Neuronal stem cell (in vitro differentiated cells): ENCODE data around the gene ELFN1.
A peak's percentile ranks its signal among the peaks of the same experiment; 100 is the strongest.

Experiments used
- DNase-seq: peaks from one replicate; pipeline ENCODE4 v3.0.0-alpha.2; 2013; ENCODE audit warnings: low spot score
- H2AFZ ChIP-seq: one replicate; pipeline ENCODE4 v1.6.1; 2013; ENCODE audit warnings: mild to moderate bottlenecking, low read length, inconsistent platforms
- H2AK5ac ChIP-seq: 2 replicates; pipeline ENCODE4 v1.6.1; 2013; ENCODE audit warnings: low read depth, mild to moderate bottlenecking, inconsistent platforms, low read length, moderate library complexity, mixed read lengths
- H2BK120ac ChIP-seq: 2 replicates; pipeline ENCODE4 v1.6.1; 2013; ENCODE audit warnings: low read depth, mild to moderate bottlenecking, inconsistent platforms, low read length, moderate library complexity, mixed read lengths
- H2BK12ac ChIP-seq: one replicate; pipeline ENCODE4 v1.6.1; 2013; ENCODE audit warnings: low read length, inconsistent platforms
- H2BK15ac ChIP-seq: 2 replicates; pipeline ENCODE4 v1.6.1; 2013; ENCODE audit warnings: mild to moderate bottlenecking, low read length, inconsistent platforms, mixed read lengths
- H2BK5ac ChIP-seq: one replicate; pipeline ENCODE4 v1.6.1; 2013; ENCODE audit warnings: inconsistent platforms, mild to moderate bottlenecking, low read length, moderate library complexity
- H3K14ac ChIP-seq: one replicate; pipeline ENCODE4 v1.6.1; 2013; ENCODE audit warnings: low read length, inconsistent platforms
- H3K18ac ChIP-seq: 2 replicates; pipeline ENCODE4 v1.6.1; 2013; ENCODE audit warnings: low read length, inconsistent platforms
- H3K23ac ChIP-seq: 2 replicates; pipeline ENCODE4 v1.6.1; 2013; ENCODE audit warnings: low read depth, mild to moderate bottlenecking, mixed read lengths, low read length, inconsistent platforms; ENCODE audit not compliant: poor library complexity
- H3K27ac ChIP-seq: replicated peaks from 3 replicates; pipeline ENCODE4 v1.5.1; 2013; ENCODE audit warnings: low read length, inconsistent platforms
- H3K27me3 ChIP-seq, 3 experiments: 2 replicates each; pipeline ENCODE4 v1.6.1; 2013; ENCODE audit warnings: low read length in 3 of 3, mild to moderate bottlenecking in 2 of 3, inconsistent platforms in 1 of 3, low read depth in 1 of 3, mixed read lengths in 1 of 3, moderate library complexity in 1 of 3; ENCODE audit not compliant: control insufficient read depth in 3 of 3, insufficient read depth in 3 of 3
- H3K36me3 ChIP-seq, 2 donors: replicated peaks in 1 of 2; 2 replicates each; pipeline ENCODE4 v1.6.1; 2013; ENCODE audit warnings: low read length in 2 of 2; ENCODE audit not compliant: control insufficient read depth in 2 of 2, insufficient read depth in 2 of 2
- H3K4ac ChIP-seq: 2 replicates; pipeline ENCODE4 v1.6.1; 2013; ENCODE audit warnings: inconsistent platforms, mild to moderate bottlenecking, low read length, moderate library complexity
- H3K4me1 ChIP-seq, 2 donors: 1 replicate in 1 of 2; 2 replicates in 1 of 2; pipeline ENCODE4 v1.6.1; 2013; ENCODE audit warnings: low read length in 2 of 2, low read depth in 1 of 2; ENCODE audit not compliant: control insufficient read depth in 2 of 2, insufficient read depth in 1 of 2
- H3K4me2 ChIP-seq: one replicate; pipeline ENCODE4 v1.6.1; 2013; ENCODE audit warnings: mild to moderate bottlenecking, low read length, inconsistent platforms; ENCODE audit not compliant: insufficient read depth, poor library complexity, severe bottlenecking
- H3K4me3 ChIP-seq, 2 donors: 2 replicates each; pipeline ENCODE4 v1.5.1; 2013; ENCODE audit warnings: low read length in 2 of 2, mild to moderate bottlenecking in 2 of 2, inconsistent platforms in 1 of 2, moderate library complexity in 1 of 2
- H3K79me1 ChIP-seq: one replicate; pipeline ENCODE4 v1.6.1; 2013; ENCODE audit warnings: low read depth, mild to moderate bottlenecking, inconsistent platforms, low read length, moderate library complexity
- H3K9ac ChIP-seq: one replicate; pipeline ENCODE4 v1.6.1; 2013; ENCODE audit warnings: mild to moderate bottlenecking, low read depth, low read length, inconsistent platforms; ENCODE audit not compliant: poor library complexity
- H3K9me3 ChIP-seq, 2 donors: replicated peaks in 1 of 2; 2 replicates each; pipeline versions ENCODE3 to v1.6.1; 2013; ENCODE audit warnings: low read length in 2 of 2, mild to moderate bottlenecking in 2 of 2, inconsistent platforms in 1 of 2, low read depth in 1 of 2, mixed read lengths in 1 of 2, moderate library complexity in 1 of 2; ENCODE audit not compliant: control insufficient read depth in 2 of 2, insufficient read depth in 1 of 2
- H4K8ac ChIP-seq: one replicate; pipeline ENCODE4 v1.6.1; 2013; ENCODE audit warnings: low read depth, mild to moderate bottlenecking, inconsistent platforms, low read length, moderate library complexity
- H4K91ac ChIP-seq: one replicate; pipeline ENCODE4 v1.6.1; 2013; ENCODE audit warnings: low read length, low read depth, mild to moderate bottlenecking, inconsistent platforms; ENCODE audit not compliant: poor library complexity
- WGBS, 2 donors: extraction: QIAGEN DNeasy Blood & Tissue Kit; methylation state at CpG; one replicate each; pipeline ENCODE4 v1.1.7; 2013; ENCODE audit warnings: missing lambda C conversion rate in 2 of 2, mixed read lengths in 1 of 2; ENCODE audit not compliant: insufficient read length in 2 of 2, insufficient replicate concordance in 1 of 2; ENCODE audit errors: extremely low coverage in 2 of 2; 5-methylcytosine and 5-hydroxymethylcytosine counted together

Gene ELFN1

GRCh38 chr7:1758028-1758858 lies 88.2 kb downstream of the ELFN1 start:
- no peak overlapping the region for H2AFZ ChIP-seq
- no CpG with 5 or more reads among the region's 15 CpGs for WGBS, 2 donors
- H3K4me1 ChIP-seq: peaks cover 0 to 2% of the 10 kb centered on the region in 2 donors
- H3K9ac ChIP-seq: peak overlapping the region; percentile 34
- H2BK12ac ChIP-seq: peak overlapping the region; percentile 94
- H3K14ac ChIP-seq: peak overlapping the region; percentile 73
- peak overlapping the region; percentile 88 for H4K91ac ChIP-seq
- H2BK5ac ChIP-seq: peak overlapping the region; percentile 79
- peak overlapping the region; percentile 77 for H3K23ac ChIP-seq
- H3K4me3 ChIP-seq: no peak overlapping the region
- no peak overlapping the region for H2BK120ac ChIP-seq
- H3K36me3 ChIP-seq: no peaks in the 10 kb centered on the region
- H3K18ac ChIP-seq: peak overlapping the region; percentile 84
- no peak overlapping the region for H3K27ac ChIP-seq
- H3K4ac ChIP-seq: peak overlapping the region; percentile 71
- H2AK5ac ChIP-seq: peak overlapping the region; percentile 6
- H4K8ac ChIP-seq: no peak overlapping the region
- DNase-seq: peak; percentile 17
- H3K79me1 ChIP-seq: peaks cover 3% of the 10 kb centered on the region
- no peak overlapping the region for H3K4me2 ChIP-seq
- peaks cover 1 to 7% of the 10 kb centered on the region in 2 donors for H3K9me3 ChIP-seq
- H2BK15ac ChIP-seq: peak overlapping the region; percentile 62
- peaks cover 0 to 13% (median 4%) of the 10 kb centered on the region in 3 experiments for H3K27me3 ChIP-seq

- WGBS, 2 donors: no CpG with 5 or more reads among the region's 32 CpGs
- no peak overlapping the region for H3K4me3 ChIP-seq
- peak overlapping the region; percentile 83 for H2AK5ac ChIP-seq
- no peak overlapping the region for H4K91ac ChIP-seq
- peak overlapping the region; percentile 76 for H2BK12ac ChIP-seq
- H3K18ac ChIP-seq: peak overlapping the region; percentile 82
- peaks cover 3 to 7% of the 10 kb centered on the region in 2 donors for H3K9me3 ChIP-seq
- H3K4me2 ChIP-seq: no peak overlapping the region
- H2BK15ac ChIP-seq: peak overlapping the region; percentile 6
- H2BK5ac ChIP-seq: no peak overlapping the region
- H3K79me1 ChIP-seq: peaks cover 3% of the 10 kb centered on the region
- H2BK120ac ChIP-seq: no peak overlapping the region
- no peaks in the 10 kb centered on the region for H3K36me3 ChIP-seq
- H3K23ac ChIP-seq: no peak overlapping the region
- no peak for DNase-seq
- H3K27ac ChIP-seq: no peak overlapping the region
- H3K4me1 ChIP-seq: peaks cover 0 to 2% of the 10 kb centered on the region in 2 donors
- no peak overlapping the region for H2AFZ ChIP-seq
- H4K8ac ChIP-seq: no peak overlapping the region
- peak overlapping the region; percentile 39 for H3K9ac ChIP-seq
- peaks cover 0 to 13% (median 4%) of the 10 kb centered on the region in 3 experiments for H3K27me3 ChIP-seq
- peak overlapping the region; percentile 22 for H3K14ac ChIP-seq
- H3K4ac ChIP-seq: no peak overlapping the region
Measured at GRCh38 chr7:1758859-1759521, 88.9 kb downstream of the ELFN1 start.

- WGBS, 2 donors: no CpG with 5 or more reads among the region's 13 CpGs
- H3K18ac ChIP-seq: no peak overlapping the region
Measured at GRCh38 chr7:1761097-1761496, 91.0 kb downstream of the ELFN1 start.

GRCh38 chr7:1761774-1762173 lies 91.7 kb downstream of the ELFN1 start:
- Histone ChIP-seq H3K4ac (no peak overlapping the region), H2AFZ (no peak overlapping the region), H3K27me3 (peaks cover 0 to 4% (median 0%) of the 10 kb centered on the region in 3 experiments), H3K9me3 (peaks cover 3 to 7% of the 10 kb centered on the region in 2 donors), H3K23ac (no peak overlapping the region), H3K4me1 (peaks cover 0 to 2% of the 10 kb centered on the region in 2 donors), H3K36me3 (no peaks in the 10 kb centered on the region), H4K91ac (no peak overlapping the region), H3K9ac (no peak overlapping the region), H2BK5ac (no peak overlapping the region), H3K4me3 (no peak overlapping the region), H2BK12ac (no peak overlapping the region), H3K79me1 (peaks cover 3% of the 10 kb centered on the region), H3K18ac (no peak overlapping the region), H3K4me2 (no peak overlapping the region), H3K14ac (no peak overlapping the region), H4K8ac (no peak overlapping the region), H2AK5ac (no peak overlapping the region), H2BK120ac (no peak overlapping the region), H2BK15ac (no peak overlapping the region), H3K27ac (no peak overlapping the region)
- WGBS, 2 donors: no CpG with 5 or more reads among the region's 11 CpGs
- DNase-seq: no peak

More at GRCh38 chr7:1761097-1761496, 91.0 kb downstream of the ELFN1 start:
- Histone ChIP-seq H3K27ac (no peak overlapping the region), H3K4me2 (no peak overlapping the region), H2BK15ac (no peak overlapping the region), H2BK120ac (no peak overlapping the region), H3K23ac (no peak overlapping the region), H3K4me3 (no peak overlapping the region), H3K9me3 (peaks cover 3 to 7% of the 10 kb centered on the region in 2 donors), H3K79me1 (peaks cover 3% of the 10 kb centered on the region), H3K4me1 (peaks cover 0 to 2% of the 10 kb centered on the region in 2 donors), H3K27me3 (peaks cover 0 to 4% (median 2%) of the 10 kb centered on the region in 3 experiments), H3K9ac (no peak overlapping the region), H3K36me3 (no peaks in the 10 kb centered on the region), H2BK12ac (no peak overlapping the region), H3K4ac (no peak overlapping the region), H3K14ac (no peak overlapping the region), H4K91ac (no peak overlapping the region), H2AFZ (no peak overlapping the region), H2BK5ac (no peak overlapping the region), H4K8ac (no peak overlapping the region), H2AK5ac (no peak overlapping the region)
- no peak for DNase-seq
